ENCODE results near the gene CARD14. TPM values are rescaled to one million over a fixed set of nuclear protein-coding genes. Genes with fewer than 3 reads are reported as not detected.

CARD14 gene
- 0.64 TPM for total RNA-seq (ENCODE audit: unreplicated experiment)
- long read RNA-seq, partial matches to known transcripts, result 0 of 1 reads
- long read RNA-seq, other reads (novel, unspliced or antisense), result 1 of 1 reads

GRCh38 chr17:80169784-80170500, at the start of gene CARD14:
TSS of gene CARD14 (plus strand) at chr17:80170030. CDS start at chr17:80181439, 11,409 bp downstream.
- no peak within 1 kb of the TSS for H3K27ac Mint-ChIP-seq (ENCODE audit: unreplicated experiment)
- no peak for TF ChIP-seq CTCF (IDR thresholded peaks at IDR 0.05; ENCODE audit: unreplicated experiment)
- H3K27me3 Mint-ChIP-seq (ENCODE audit: unreplicated experiment), result peaks cover 13% of the 10 kb centered on the region
- no peaks in the 10 kb centered on the region for H3K9me3 Mint-ChIP-seq (ENCODE audit: unreplicated experiment)
- DNase-seq (ENCODE audit: low spot score), result no peak
- H3K4me3 Mint-ChIP-seq (ENCODE audit: unreplicated experiment), result peak within 1 kb of the TSS; percentile 35
- H3K36me3 Mint-ChIP-seq (ENCODE audit: low read depth, unreplicated experiment), result peaks cover 6% of the 10 kb centered on the region
- no peaks in the 10 kb centered on the region for H3K4me1 Mint-ChIP-seq (ENCODE audit: unreplicated experiment)

GRCh38 chr17:80122026-80122575, 47.7 kb upstream of the CARD14 start:
- Mint-ChIP-seq H3K4me3 (ENCODE audit: unreplicated experiment) (no peak overlapping the region), H3K36me3 (ENCODE audit: low read depth, unreplicated experiment) (no peaks in the 10 kb centered on the region), H3K27me3 (ENCODE audit: unreplicated experiment) (no peaks in the 10 kb centered on the region), H3K9me3 (ENCODE audit: unreplicated experiment) (no peaks in the 10 kb centered on the region), H3K4me1 (ENCODE audit: unreplicated experiment) (no peaks in the 10 kb centered on the region), H3K27ac (ENCODE audit: unreplicated experiment) (no peak overlapping the region)
- TF ChIP-seq CTCF (IDR thresholded peaks at IDR 0.05; ENCODE audit: unreplicated experiment), result no peak
- DNase-seq (ENCODE audit: low spot score), result no peak

GRCh38 chr17:80122926-80123505, 46.8 kb upstream of the CARD14 start:
- Mint-ChIP-seq H3K4me1 (ENCODE audit: unreplicated experiment) (no peaks in the 10 kb centered on the region), H3K27ac (ENCODE audit: unreplicated experiment) (no peak overlapping the region), H3K27me3 (ENCODE audit: unreplicated experiment) (no peaks in the 10 kb centered on the region), H3K4me3 (ENCODE audit: unreplicated experiment) (no peak overlapping the region), H3K9me3 (ENCODE audit: unreplicated experiment) (no peaks in the 10 kb centered on the region), H3K36me3 (ENCODE audit: low read depth, unreplicated experiment) (no peaks in the 10 kb centered on the region)
- TF ChIP-seq CTCF (IDR thresholded peaks at IDR 0.05; ENCODE audit: unreplicated experiment), result no peak
- DNase-seq (ENCODE audit: low spot score), result no peak

GRCh38 chr17:80123791-80124190, 46.0 kb upstream of the CARD14 start:
- H3K27me3 Mint-ChIP-seq (ENCODE audit: unreplicated experiment), result no peaks in the 10 kb centered on the region
- H3K27ac Mint-ChIP-seq (ENCODE audit: unreplicated experiment), result no peak overlapping the region
- H3K4me3 Mint-ChIP-seq (ENCODE audit: unreplicated experiment), result no peak overlapping the region

More at GRCh38 chr17:80123791-80124190, 46.0 kb upstream of the CARD14 start:
- H3K9me3 Mint-ChIP-seq (ENCODE audit: unreplicated experiment), result no peaks in the 10 kb centered on the region
- H3K36me3 Mint-ChIP-seq (ENCODE audit: low read depth, unreplicated experiment), result no peaks in the 10 kb centered on the region
- H3K4me1 Mint-ChIP-seq (ENCODE audit: unreplicated experiment), result no peaks in the 10 kb centered on the region
- TF ChIP-seq CTCF (IDR thresholded peaks at IDR 0.05; ENCODE audit: unreplicated experiment), result no peak
- DNase-seq (ENCODE audit: low spot score), result no peak

All from endothelial cell (in vitro differentiated cells).